GM12875 (cell line): ENCODE results near the gene MTHFSD.

ENCODE experiments used
- H3K4me3 ChIP-seq: one replicate; pipeline ENCODE4 v1.5.1; 2011; ENCODE audit warnings: low read depth, low read length, control low read depth
- CTCF ChIP-seq: IDR thresholded peaks from 2 replicates; pipeline ENCODE4 v1.5.1; 2011; ENCODE audit warnings: low read depth, mild to moderate bottlenecking, control low read depth, inconsistent platforms, low read length, moderate library complexity, borderline replicate concordance; ENCODE audit not compliant: insufficient read depth

MTHFSD gene

GRCh38 chr16:86580063-86580790 is 25.2 kb upstream of the MTHFSD start:
- no peak overlapping the region for H3K4me3 ChIP-seq
- no peak for TF ChIP-seq CTCF

GRCh38 chr16:86579268-86580062 is 24.4 kb upstream of the MTHFSD start:
- TF ChIP-seq CTCF, result no peak
- H3K4me3 ChIP-seq, result no peak overlapping the region

- no peak for TF ChIP-seq CTCF
- no peak overlapping the region for H3K4me3 ChIP-seq
Observed at GRCh38 chr16:86578611-86579267, 23.7 kb upstream of the MTHFSD start.

GRCh38 chr16:86578061-86578599 is 23.1 kb upstream of the MTHFSD start, which contains the start of gene FOXL1:
Gene FOXL1, plus strand, starts transcription at chr16:86578549. Its CDS starts 175 bp downstream, at chr16:86578724.
- no peak within 1 kb of the TSS for H3K4me3 ChIP-seq
- no peak for TF ChIP-seq CTCF

GRCh38 chr16:86577314-86577971 is 22.4 kb upstream of the MTHFSD start:
- no peak for TF ChIP-seq CTCF
- no peak overlapping the region for H3K4me3 ChIP-seq

GRCh38 chr16:86576591-86577313 is 21.7 kb upstream of the MTHFSD start:
- no peak overlapping the region for H3K4me3 ChIP-seq
- no peak for TF ChIP-seq CTCF
